Heart left ventricle (tissue), 13 donors: ENCODE measurements around the gene CEP63.

ENCODE experiments used
- POLR2A ChIP-seq, 2 donors: fragments of 450-650 bp; IDR thresholded peaks; one replicate each; pipeline ENCODE4 v1.6.1; 2017; ENCODE audit warnings: antibody characterized with exemption in 2 of 2, mild to moderate bottlenecking in 2 of 2, moderate library complexity in 2 of 2
- TF ChIP-seq, protein P1 (sequence below), 12 donors: fragments of 200-600 bp; sonication (generic) in 4 of 12; IDR thresholded peaks; one replicate each; pipeline versions ENCODE4 v1.5.0 to v1.8.0; 2018 to 2022; ENCODE audit warnings: antibody characterized with exemption in 12 of 12, mild to moderate bottlenecking in 5 of 12
- donor health status: ischemic (EF 13 %, LVEDD 7.1; RV severe dilation, severe dysfunction).
- donor health status: DM: no; HTN: yes; CAD: no.
- donor health status: DM: no; HTN: no; CAD: no.
- donor health status: ischemic (EF 25% LVEDD 6.9; RV normal size, moderate dysfunction).
- donor health status: ischemic (EF 25% LVEDD 5.7; RV mildly dilated, moderate dysfunction).
- donor health status: ischemic (EF 35%, LVEDD 5.7; RV mildly dilated, moderate dysfunction).
- donor health status: nonischemic (EF 11% LVEDD 7.7; RV severe dilation, severe dysfunction).
- donor health status: DM: yes; HTN: yes; CAD: no.
- donor health status: PGD.
- donor health status: ischemic (EF 29% LVEDD 5.4; RV normal size, mild dysfunction).
- donor health status: nonischemic (EF 23%, LVEDD 6.1; RV moderate dilation, normal function).

DNA sequence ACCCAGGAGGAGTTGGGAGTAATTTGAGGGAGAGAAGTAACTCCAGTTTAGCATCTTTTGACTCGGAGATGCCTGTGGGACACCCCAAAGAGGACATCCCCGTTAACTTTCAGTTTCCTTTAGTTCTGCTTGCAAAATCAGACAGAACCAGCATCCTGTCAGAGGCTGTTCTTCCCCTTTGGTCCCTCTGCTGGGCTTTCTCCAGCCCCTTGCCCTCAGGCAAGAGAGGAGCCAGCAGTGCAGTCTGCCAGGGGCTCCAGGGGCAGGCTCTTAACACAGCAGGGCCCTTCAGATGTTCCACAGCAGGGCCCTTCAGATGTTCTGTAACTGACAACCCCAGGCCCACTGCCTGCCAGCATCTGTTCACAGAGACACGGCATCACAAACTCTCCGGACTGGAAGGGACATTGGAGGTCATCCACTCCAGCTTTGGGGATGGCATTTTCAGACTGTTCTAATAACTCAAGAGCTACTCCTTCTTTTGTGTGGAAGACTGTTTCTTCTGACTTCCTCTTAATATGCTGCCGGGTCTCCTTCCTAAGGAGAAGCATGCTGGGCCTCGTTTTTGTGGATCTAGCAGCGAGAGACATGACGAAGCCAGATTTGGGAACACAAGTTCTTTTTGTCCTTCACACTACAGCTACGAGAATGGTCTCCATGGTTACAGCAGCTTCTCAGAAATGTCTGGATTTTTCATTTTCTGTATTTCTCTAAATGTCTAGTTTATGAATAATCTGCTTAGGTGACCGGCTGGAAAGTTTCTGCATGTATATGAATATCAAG, 113.1 kb downstream of the CEP63 start:
- TF ChIP-seq, protein P1, sequence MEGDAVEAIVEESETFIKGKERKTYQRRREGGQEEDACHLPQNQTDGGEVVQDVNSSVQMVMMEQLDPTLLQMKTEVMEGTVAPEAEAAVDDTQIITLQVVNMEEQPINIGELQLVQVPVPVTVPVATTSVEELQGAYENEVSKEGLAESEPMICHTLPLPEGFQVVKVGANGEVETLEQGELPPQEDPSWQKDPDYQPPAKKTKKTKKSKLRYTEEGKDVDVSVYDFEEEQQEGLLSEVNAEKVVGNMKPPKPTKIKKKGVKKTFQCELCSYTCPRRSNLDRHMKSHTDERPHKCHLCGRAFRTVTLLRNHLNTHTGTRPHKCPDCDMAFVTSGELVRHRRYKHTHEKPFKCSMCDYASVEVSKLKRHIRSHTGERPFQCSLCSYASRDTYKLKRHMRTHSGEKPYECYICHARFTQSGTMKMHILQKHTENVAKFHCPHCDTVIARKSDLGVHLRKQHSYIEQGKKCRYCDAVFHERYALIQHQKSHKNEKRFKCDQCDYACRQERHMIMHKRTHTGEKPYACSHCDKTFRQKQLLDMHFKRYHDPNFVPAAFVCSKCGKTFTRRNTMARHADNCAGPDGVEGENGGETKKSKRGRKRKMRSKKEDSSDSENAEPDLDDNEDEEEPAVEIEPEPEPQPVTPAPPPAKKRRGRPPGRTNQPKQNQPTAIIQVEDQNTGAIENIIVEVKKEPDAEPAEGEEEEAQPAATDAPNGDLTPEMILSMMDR (IDR thresholded peaks at IDR 0.05): no peak
- TF ChIP-seq POLR2A (IDR thresholded peaks at IDR 0.05): no peak
